ENCODE results near the gene DGCR6L. TPM values are rescaled to one million over a fixed set of nuclear protein-coding genes. Genes with fewer than 3 reads are reported as not detected.

The DGCR6L gene
- total and polyA plus RNA-seq, 10 of the 15 experiments (the other 5 are each of a cell fraction or from before 2014, with no cell fraction given), result 1.6 to 62.8 (median 22.6) TPM

- in situ Hi-C loops (cut with MboI) (loop anchor here (10.0 kb wide), 1 partner anchor 114 kb away; the partner anchor contains the start of gene CCDC188), intact Hi-C loops (cut with micrococcal nuclease; ENCODE audit: unreplicated experiment) (loop anchor here (5.0 kb wide), 1 partner anchor 111 kb away; no protein-coding TSS in a partner anchor)
- ATAC-seq, result peak; percentile 95
- DNase-seq (ENCODE audit: low read depth, low spot score), result no peak
- Histone ChIP-seq H2AFZ (ENCODE audit: control insufficient read depth, low read depth, low read length) (no peak within 1 kb of the TSS), H3K4me1 (ENCODE audit: control insufficient read depth, insufficient read depth, low read length) (no peaks in the 10 kb centered on the region), H3K4me2 (ENCODE audit: control insufficient read depth, insufficient read depth) (peak within 1 kb of the TSS; percentile 42; the same call in 1 of the 2 replicates), H3K27me3 (replicated peaks in 1 of 2; ENCODE audit: control insufficient read depth in 2 of 2, insufficient read depth in 2 of 2, low read length in 1 of 2) (no peaks in the 10 kb centered on the region; a peak in 1 of 4 replicates), H3K9ac (ENCODE audit: control insufficient read depth, insufficient read depth, low read length) (no peak within 1 kb of the TSS), H3K9me3 (replicated peaks; ENCODE audit: control insufficient read depth, insufficient read depth, low read length) (no peaks in the 10 kb centered on the region), H3K4me3 (no peak within 1 kb of the TSS), H3K36me3 (ENCODE audit: control insufficient read depth in 2 of 2, insufficient read depth in 2 of 2, low read length in 1 of 2) (no peaks in the 10 kb centered on the region), H4K20me1 (ENCODE audit: control insufficient read depth, insufficient read depth) (no peaks in the 10 kb centered on the region), H3K79me2 (ENCODE audit: control insufficient read depth, insufficient read depth, low read length) (no peaks in the 10 kb centered on the region), H3K27ac (ENCODE audit: control insufficient read depth, insufficient read depth) (no peak within 1 kb of the TSS)
- ChIA-PET SMC1A (ENCODE audit: uncharacterized antibody, unreplicated experiment) (no interaction called here), POLR2A (no interaction called here), RAD21 (ENCODE audit: unreplicated experiment) (interaction anchor here (0.7 to 1.0 kb wide), 2 partner anchors 101 to 109 kb away, joined by 3 to 4 read pairs; no protein-coding TSS in a partner anchor), CTCF (no interaction called here)
- FAIRE-seq, result no peak
- no peak for TF ChIP-seq ZNF217 (IDR thresholded peaks at IDR 0.05)
- TF ChIP-seq SMC3 (IDR thresholded peaks at IDR 0.05; ENCODE audit: borderline replicate concordance, low read length), result peak; percentile 50; the same call in 1 of the 2 replicates
- peak; percentile 82 for TF ChIP-seq RAD21 (IDR thresholded peaks at IDR 0.05; ENCODE audit: insufficient read depth, low read depth, low read length)
- TF ChIP-seq DPF2 (IDR thresholded peaks at IDR 0.05), result no peak
- TF ChIP-seq EGR1 (IDR thresholded peaks at IDR 0.05; ENCODE audit: borderline replicate concordance in 1 of 2, low read depth in 2 of 2, low read length in 2 of 2), result no peak
- no peak for TF ChIP-seq NRF1 (conservative IDR thresholded peaks at IDR 0.05; ENCODE audit: low read depth, low read length)
- TF ChIP-seq CTCF (IDR thresholded peaks at IDR 0.05 in 2 of 3, conservative IDR thresholded peaks at IDR 0.05 in 1 of 3; ENCODE audit: control insufficient read depth in 2 of 3, extremely low read depth in 1 of 3, insufficient read depth in 1 of 3, low read depth in 3 of 3, low read length in 3 of 3), result peak; percentile 60 to 74 (median 61); a peak in 5 of 6 replicates
- TF ChIP-seq MYC (IDR thresholded peaks at IDR 0.05; ENCODE audit: insufficient read depth, insufficient read length, insufficient replicate concordance, low read length, severe bottlenecking), result no peak
- TF ChIP-seq SMAD5 (IDR thresholded peaks at IDR 0.05; ENCODE audit: low read depth), result no peak
- peak; percentile 53; the same call in 1 of the 2 replicates for TF ChIP-seq YY1 (IDR thresholded peaks at IDR 0.05; ENCODE audit: low read depth, low read length)
- no peak for TF ChIP-seq ELK1 (IDR thresholded peaks at IDR 0.05; ENCODE audit: low read depth, low read length)
- TF ChIP-seq BHLHE40 (IDR thresholded peaks at IDR 0.05; ENCODE audit: borderline replicate concordance in 1 of 2, low read depth in 2 of 2, low read length in 1 of 2), result peak in 1 of 2 experiments; percentile 33; a peak in 1 of 4 replicates
- BruUV-seq (replicated peaks), result no TSS peak
- 20% methylated on average over 26 of the region's 58 CpGs for WGBS (ENCODE audit: insufficient coverage, insufficient replicate concordance, low lambda C conversion rate, missing lambda C conversion rate)
Measured at GRCh38 chr22:20268279-20269012, 51.4 kb downstream of the DGCR6L start, which contains the start of gene RTN4R. TSS of gene RTN4R (minus strand) at chr22:20268318. CDS start at chr22:20268092, 226 bp downstream.

All from GM12878 (cell line).